Endothelial cell of umbilical vein (primary cell): ENCODE data around the gene ABCA8. TPM values are rescaled to one million over a fixed set of nuclear protein-coding genes. Genes with fewer than 3 reads are reported as not detected.

ENCODE experiments used
- BruUV-seq: library from RNA; stranded (reverse); fragments of 400-500 nt; replicated peaks from 2 replicates; lab custom pipeline; 2021; lab: Mats Ljungman, UMichigan
- CTCF ChIA-PET: fragments of 300-600, 350-600 bp; sonication (Branson Sonifier 250); formaldehyde crosslinking; loops from one replicate; lab custom pipeline; 2021; ENCODE audit warnings: antibody characterized with exemption, inconsistent platforms; lab: Charles Lee
- POLR2A ChIA-PET: fragments of 300-600, 350-600 bp; sonication (Branson Sonifier 250); formaldehyde crosslinking; loops from one replicate; lab custom pipeline; 2021; ENCODE audit warnings: antibody characterized with exemption, inconsistent platforms; lab: Charles Lee
- DNase-seq: peaks from one replicate; pipeline ENCODE4 v3.0.0-alpha.2; 2011; ENCODE audit warnings: low read depth, low spot score
- FAIRE-seq: peaks from 2 replicates; lab custom pipeline; 2011; peaks lifted over from hg19 to GRCh38; lab: Jason Lieb, UNC
- H2AFZ ChIP-seq: 2 replicates; pipeline ENCODE4 v1.6.0; 2012; ENCODE audit warnings: low read depth, low read length, control low read depth, inconsistent platforms
- H3K27ac ChIP-seq: 2 replicates; pipeline ENCODE4 v1.5.1; 2011; ENCODE audit warnings: low read depth, mild to moderate bottlenecking, control low read depth, low read length, moderate library complexity; ENCODE audit not compliant: insufficient read depth
- H3K27me3 ChIP-seq, 2 experiments: 2 replicates each; pipeline versions ENCODE4 v1.6.0 to v1.6.1; 2011; ENCODE audit warnings: low read length in 2 of 2, mixed read lengths in 1 of 2; ENCODE audit not compliant: control insufficient read depth in 2 of 2, insufficient read depth in 2 of 2
- H3K36me3 ChIP-seq, 2 experiments: 2 replicates in 1 of 2; 3 replicates in 1 of 2; pipeline ENCODE4 v1.5.1; 2011; ENCODE audit warnings: low read length in 2 of 2, mild to moderate bottlenecking in 1 of 2, moderate library complexity in 1 of 2; ENCODE audit not compliant: control insufficient read depth in 2 of 2, insufficient read depth in 2 of 2; ENCODE audit errors: extremely low read depth in 1 of 2
- H3K4me1 ChIP-seq: 3 replicates; pipeline ENCODE4 v1.5.1; 2011; ENCODE audit warnings: mild to moderate bottlenecking, low read length; ENCODE audit not compliant: control insufficient read depth, insufficient read depth; ENCODE audit errors: extremely low read depth
- H3K4me2 ChIP-seq: 2 replicates; pipeline ENCODE4 v1.6.1; 2011; ENCODE audit warnings: low read length, control low read depth, mixed read lengths; ENCODE audit not compliant: insufficient read depth
- H3K4me3 ChIP-seq, 3 experiments: fragments of 200-600 bp in 1 of 3; sonication (generic), shearing (Covaris generic) in 1 of 3; replicated peaks in 1 of 3; 2 replicates each; pipeline ENCODE4 v1.5.1; 2011 to 2016; ENCODE audit warnings: control low read depth in 3 of 3, low read length in 3 of 3, mild to moderate bottlenecking in 2 of 3, inconsistent platforms in 1 of 3, low read depth in 1 of 3, moderate library complexity in 1 of 3; ENCODE audit not compliant: insufficient read depth in 1 of 3
- H3K79me2 ChIP-seq: 2 replicates; pipeline ENCODE4 v1.6.0; 2012; ENCODE audit warnings: low read length, inconsistent platforms; ENCODE audit not compliant: control insufficient read depth, insufficient read depth
- H3K9ac ChIP-seq: replicated peaks from 2 replicates; pipeline ENCODE3; 2011; ENCODE audit warnings: low read length, control low read depth; ENCODE audit not compliant: insufficient read depth; ENCODE audit errors: extremely low read depth
- H3K9me1 ChIP-seq: replicated peaks from 3 replicates; pipeline ENCODE4 v1.6.0; 2011; ENCODE audit warnings: mild to moderate bottlenecking, low read length; ENCODE audit not compliant: control insufficient read depth, insufficient read depth; ENCODE audit errors: extremely low read depth
- H3K9me3 ChIP-seq: replicated peaks from 2 replicates; pipeline ENCODE4 v1.5.1; 2012; ENCODE audit warnings: low read length, inconsistent platforms; ENCODE audit not compliant: control insufficient read depth, insufficient read depth
- H4K20me1 ChIP-seq: replicated peaks from 2 replicates; pipeline ENCODE3; 2011; ENCODE audit warnings: mild to moderate bottlenecking, low read length; ENCODE audit not compliant: control insufficient read depth, insufficient read depth; ENCODE audit errors: extremely low read depth
- CTCF ChIP-seq, 2 donors: IDR thresholded peaks; 1 replicate in 1 of 2; 2 replicates in 1 of 2; pipeline ENCODE4 v1.5.1; 2011; ENCODE audit warnings: low read length in 2 of 2, mild to moderate bottlenecking in 2 of 2, moderate library complexity in 2 of 2, control low read depth in 1 of 2, inconsistent platforms in 1 of 2, low read depth in 1 of 2; ENCODE audit not compliant: insufficient read depth in 1 of 2; ENCODE audit errors: extremely low read depth in 1 of 2
- EZH2 ChIP-seq: IDR thresholded peaks from 2 replicates; pipeline ENCODE4 v1.6.1; 2012; ENCODE audit warnings: borderline replicate concordance, low read depth, mild to moderate bottlenecking, moderate library complexity, low read length, inconsistent platforms; ENCODE audit not compliant: severe bottlenecking
- FOS ChIP-seq: IDR thresholded peaks from 2 replicates; pipeline ENCODE4 v1.6.1; 2011; ENCODE audit warnings: mild to moderate bottlenecking, low read length, moderate library complexity, borderline replicate concordance; ENCODE audit not compliant: insufficient read depth
- GATA2 ChIP-seq: IDR thresholded peaks from 2 replicates; pipeline ENCODE4 v1.7.0; 2011; ENCODE audit warnings: low read depth, mild to moderate bottlenecking, moderate library complexity, mixed read lengths, low read length; ENCODE audit not compliant: insufficient read length, insufficient read depth
- JUN ChIP-seq: IDR thresholded peaks from 2 replicates; pipeline ENCODE4 v1.6.1; 2011; ENCODE audit warnings: borderline replicate concordance, low read depth; ENCODE audit not compliant: insufficient read length, insufficient read depth
- MAX ChIP-seq: IDR thresholded peaks from 2 replicates; pipeline ENCODE4 v1.6.1; 2011; ENCODE audit not compliant: insufficient read depth, insufficient read length
- MYC ChIP-seq: IDR thresholded peaks from one replicate; pipeline ENCODE4 v1.6.1; 2011; ENCODE audit warnings: mild to moderate bottlenecking, low read depth, low read length
- POLR2A ChIP-seq: IDR thresholded peaks from 2 replicates; pipeline ENCODE4 v1.6.1; 2012; ENCODE audit warnings: low read depth, mild to moderate bottlenecking, control low read depth, low read length
- POLR2AphosphoS5 ChIP-seq: IDR thresholded peaks from 2 replicates; pipeline ENCODE4 v1.6.1; 2012; ENCODE audit warnings: low read depth, mild to moderate bottlenecking, control low read depth, low read length, moderate library complexity; ENCODE audit not compliant: insufficient read depth
- dilution Hi-C: fragments of 300-500 bp; cut with MboI; formaldehyde crosslinking; loops from one replicate; pipeline ENCODE4 v1.15.0; 2019; ENCODE audit warnings: low sequenced_read_pairs; ENCODE audit not compliant: extremely low pct_ligation_motif_present
- intact Hi-C: fragments of 100-400 bp; cut with micrococcal nuclease; formaldehyde crosslinking; loops from one replicate; pipeline ENCODE4 v1.10.0; 2022
- polyA plus RNA-seq, 4 experiments: library from polyadenylated mRNA; depleted of rRNA in 3 of 4; stranded (reverse) in 3 of 4; unstranded in 1 of 4; fragments of >200 nt; gene quantifications; 2 replicates each; pipeline versions ENCODE4 v1.2.1 to v1.2.3, GENCODE V29; 2011 to 2012; ENCODE audit warnings: missing spikeins in 1 of 4
- total RNA-seq: library from RNA; stranded (reverse); gene quantifications from 2 replicates; pipeline ENCODE4 v1.2.3, GENCODE V29; 2021

The ABCA8 gene
- total and polyA plus RNA-seq, 2 donors (not counting 3 experiments of a cell fraction or from before 2014, with no cell fraction given) = 0.99 to 1.7 TPM

DNA sequence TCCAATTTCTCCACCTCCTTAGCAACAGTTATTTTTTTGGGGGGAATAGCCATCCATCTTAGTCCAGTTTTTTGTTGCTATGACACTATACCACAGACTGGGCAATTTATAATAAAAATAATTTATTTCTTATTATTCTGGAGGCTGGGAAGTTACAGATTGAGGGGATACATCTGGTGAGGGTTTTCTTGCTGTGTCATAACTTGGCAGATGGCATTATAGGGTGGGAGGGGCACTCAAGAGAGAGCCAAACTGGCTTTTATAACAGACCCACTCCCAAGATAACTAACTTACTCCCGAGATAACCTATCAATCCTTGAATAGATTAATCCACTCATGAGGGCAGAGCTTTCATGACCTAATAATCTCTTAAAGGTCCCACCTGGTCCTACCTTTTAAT is 84.2 kb downstream of the ABCA8 start:
- POLR2A ChIA-PET = no interaction called here
- no peak overlapping the region for H3K4me2 ChIP-seq
- no peak overlapping the region for H3K9ac ChIP-seq
- no peaks in the 10 kb centered on the region for H3K9me1 ChIP-seq
- H3K79me2 ChIP-seq = no peaks in the 10 kb centered on the region
- dilution Hi-C loops (no loop called here), intact Hi-C loops (no loop called here)
- no peaks in the 10 kb centered on the region for H3K9me3 ChIP-seq
- no peak for FAIRE-seq
- DNase-seq = no peak
- no peaks in the 10 kb centered on the region for H4K20me1 ChIP-seq
- H3K27ac ChIP-seq = no peak overlapping the region
- no peaks in the 10 kb centered on the region for H3K27me3 ChIP-seq
- CTCF ChIA-PET = interaction anchor here (1.5 kb wide), 1 partner anchor 10 kb away, joined by 3 read pairs; no protein-coding TSS in a partner anchor
- no peaks in the 10 kb centered on the region for H3K4me1 ChIP-seq
- no peak overlapping the region for H2AFZ ChIP-seq
- BruUV-seq = no TSS peak
- no peaks in the 10 kb centered on the region for H3K36me3 ChIP-seq
- TF ChIP-seq CTCF (IDR thresholded peaks at IDR 0.05; ENCODE audit: extremely low read depth in 1 of 2, insufficient read depth in 1 of 2, low read depth in 1 of 2, low read length in 2 of 2) (no peak), JUN (no peak)
- no peak overlapping the region for H3K4me3 ChIP-seq

DNA sequence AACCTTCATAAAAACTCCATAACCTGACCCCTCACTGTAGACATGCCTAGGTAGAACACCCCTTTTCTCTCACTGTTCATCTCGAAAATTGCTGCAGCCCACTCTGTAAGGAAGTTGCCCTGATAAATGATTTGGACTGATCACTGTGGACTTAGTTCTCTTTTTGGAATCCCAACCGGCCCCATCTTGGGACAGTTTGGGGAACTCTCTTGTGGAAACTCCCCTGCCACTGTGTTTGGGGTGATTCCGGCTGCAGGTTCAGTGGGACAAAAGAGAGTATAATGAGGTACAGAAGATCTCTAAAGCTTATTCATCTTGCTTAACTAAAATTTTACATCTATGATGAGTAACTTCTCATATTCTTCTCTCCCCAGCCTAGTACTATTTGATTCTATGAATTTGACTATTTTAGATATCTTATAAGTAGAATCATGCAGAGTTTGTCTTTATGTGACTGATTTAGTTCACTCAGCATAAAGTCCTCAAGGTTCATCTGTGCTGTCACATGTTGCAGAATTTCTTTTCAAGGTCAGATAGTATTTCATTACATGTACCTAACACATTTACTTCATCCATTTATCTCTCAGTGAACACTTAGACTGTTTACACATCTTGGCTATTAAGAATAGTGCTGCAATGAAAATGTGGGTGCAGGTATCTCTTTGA is 84.9 kb downstream of the ABCA8 start:
- POLR2A ChIA-PET = no interaction called here
- BruUV-seq = no TSS peak
- dilution Hi-C loops = no loop called here

More for the DNA sequence above, 84.9 kb downstream of the ABCA8 start:
- no peak overlapping the region for H2AFZ ChIP-seq
- no peaks in the 10 kb centered on the region for H3K36me3 ChIP-seq
- no peak overlapping the region for H3K9ac ChIP-seq
- no peaks in the 10 kb centered on the region for H3K4me1 ChIP-seq
- H3K9me1 ChIP-seq = no peaks in the 10 kb centered on the region
- TF ChIP-seq FOS (no peak), JUN (no peak), MAX (no peak), POLR2A (no peak), EZH2 (no peak), GATA2 (no peak), MYC (no peak), POLR2AphosphoS5 (no peak), CTCF (IDR thresholded peaks at IDR 0.05; ENCODE audit: extremely low read depth in 1 of 2, insufficient read depth in 1 of 2, low read depth in 1 of 2, low read length in 2 of 2) (no peak)
- intact Hi-C loops = no loop called here
- DNase-seq (no peak), FAIRE-seq (no peak)
- no peak overlapping the region for H3K4me2 ChIP-seq
- H3K9me3 ChIP-seq = no peaks in the 10 kb centered on the region
- no peaks in the 10 kb centered on the region for H3K79me2 ChIP-seq
- H4K20me1 ChIP-seq = no peaks in the 10 kb centered on the region
- H3K4me3 ChIP-seq = no peak overlapping the region
- CTCF ChIA-PET = interaction anchor here (1.5 to 2.9 kb wide), 2 partner anchors 11 to 14 kb away, joined by 3 to 9 read pairs; no protein-coding TSS in a partner anchor
- H3K27ac ChIP-seq = no peak overlapping the region
- no peaks in the 10 kb centered on the region for H3K27me3 ChIP-seq
